Duodenal mucosa (tissue), 2 donors: ENCODE results near the gene OXTR.

Source experiments
- H3K27ac ChIP-seq: one replicate; pipeline ENCODE4 v1.7.0; 2013; ENCODE audit warnings: low read depth, low read length
- H3K27me3 ChIP-seq, 2 donors: one replicate each; pipeline ENCODE4 v1.7.0; 2013; ENCODE audit warnings: low read length in 2 of 2, control low read depth in 1 of 2; ENCODE audit not compliant: insufficient read depth in 2 of 2, control insufficient read depth in 1 of 2
- H3K36me3 ChIP-seq, 2 donors: one replicate each; pipeline ENCODE4 v1.7.0; 2013; ENCODE audit warnings: low read length in 2 of 2, control low read depth in 1 of 2; ENCODE audit not compliant: insufficient read depth in 2 of 2, control insufficient read depth in 1 of 2
- H3K4me1 ChIP-seq, 2 donors: one replicate each; pipeline ENCODE4 v1.7.0; 2013; ENCODE audit warnings: low read length in 2 of 2, control low read depth in 1 of 2; ENCODE audit not compliant: insufficient read depth in 2 of 2, control insufficient read depth in 1 of 2
- H3K4me3 ChIP-seq, 2 donors: one replicate each; pipeline ENCODE4 v1.7.0; 2013; ENCODE audit warnings: low read length in 2 of 2, low read depth in 1 of 2
- H3K9ac ChIP-seq, 2 donors: one replicate each; pipeline ENCODE4 v1.7.0; 2013; ENCODE audit warnings: low read length in 2 of 2, low read depth in 1 of 2
- H3K9me3 ChIP-seq, 2 donors: one replicate each; pipeline ENCODE4 v1.7.0; 2013; ENCODE audit warnings: low read length in 2 of 2, control low read depth in 1 of 2; ENCODE audit not compliant: control insufficient read depth in 1 of 2

The OXTR gene

DNA sequence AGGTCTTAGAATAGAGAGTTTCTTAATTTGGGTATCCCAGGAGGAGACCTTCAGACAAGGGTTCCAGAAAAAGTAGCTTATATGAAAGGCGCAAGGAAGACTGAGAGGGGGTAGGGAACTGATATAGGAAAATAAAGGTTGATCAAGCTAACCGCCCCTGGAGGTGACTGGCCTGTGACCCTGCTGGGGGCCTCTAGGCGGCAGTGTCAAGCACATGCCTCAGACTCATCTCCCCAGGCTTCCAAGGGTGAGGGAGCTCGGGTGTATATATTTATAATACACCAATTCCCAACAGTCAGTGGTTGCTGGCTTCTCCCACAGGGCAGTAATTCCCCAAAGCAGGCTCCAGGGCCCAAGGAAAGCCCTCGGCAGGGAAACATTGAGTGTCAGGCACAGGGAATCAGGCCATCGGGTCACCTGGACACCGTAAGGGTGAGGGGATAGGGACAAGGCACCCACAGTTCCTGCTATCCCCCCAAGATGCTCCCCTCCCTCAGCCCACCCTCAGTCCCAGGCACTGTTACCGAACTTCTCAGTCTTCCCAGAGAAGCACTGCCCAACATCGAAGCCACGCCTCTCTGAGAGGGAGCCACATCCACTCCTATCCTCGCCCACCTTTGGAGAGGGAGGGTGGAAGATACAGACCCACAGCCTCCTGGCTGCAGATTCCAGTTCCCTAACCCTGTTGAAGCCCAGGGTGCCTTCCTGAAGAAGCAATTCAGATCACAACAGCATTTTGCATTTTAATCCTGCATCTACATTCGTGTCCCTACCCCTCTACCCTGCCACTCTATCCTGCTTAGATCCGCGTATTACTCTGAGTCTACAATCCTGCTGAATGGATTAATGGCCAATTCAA lies 55.3 kb downstream of the OXTR start:
- H3K27ac ChIP-seq = no peak overlapping the region
- H3K4me1 ChIP-seq = no peaks in the 10 kb centered on the region
- H3K27me3 ChIP-seq = no peaks in the 10 kb centered on the region
- no peaks in the 10 kb centered on the region for H3K36me3 ChIP-seq
- H3K9ac ChIP-seq = no peak overlapping the region
- H3K9me3 ChIP-seq = no peaks in the 10 kb centered on the region
- H3K4me3 ChIP-seq = no peak overlapping the region

DNA sequence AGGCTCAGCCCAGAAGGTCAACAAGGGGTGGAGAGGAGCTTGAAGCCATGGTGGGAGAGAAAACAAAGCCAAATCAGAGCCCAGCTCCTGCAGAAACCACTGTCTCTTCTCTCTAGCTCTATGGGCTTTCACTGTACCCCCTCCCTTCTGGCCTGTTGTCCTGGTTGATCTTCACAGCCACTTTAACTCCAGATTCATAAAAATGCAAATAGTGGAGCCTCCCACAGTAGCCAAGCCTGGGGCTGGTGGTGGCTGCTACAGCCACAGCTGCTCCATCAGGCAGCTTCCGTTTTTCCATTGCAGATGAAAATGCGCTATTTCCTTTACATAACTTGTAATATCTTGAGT lies 56.5 kb downstream of the OXTR start:
- Histone ChIP-seq H3K36me3 (no peaks in the 10 kb centered on the region), H3K27ac (no peak overlapping the region), H3K27me3 (no peaks in the 10 kb centered on the region), H3K4me1 (no peaks in the 10 kb centered on the region), H3K4me3 (no peak overlapping the region), H3K9me3 (no peaks in the 10 kb centered on the region), H3K9ac (no peak overlapping the region)

DNA sequence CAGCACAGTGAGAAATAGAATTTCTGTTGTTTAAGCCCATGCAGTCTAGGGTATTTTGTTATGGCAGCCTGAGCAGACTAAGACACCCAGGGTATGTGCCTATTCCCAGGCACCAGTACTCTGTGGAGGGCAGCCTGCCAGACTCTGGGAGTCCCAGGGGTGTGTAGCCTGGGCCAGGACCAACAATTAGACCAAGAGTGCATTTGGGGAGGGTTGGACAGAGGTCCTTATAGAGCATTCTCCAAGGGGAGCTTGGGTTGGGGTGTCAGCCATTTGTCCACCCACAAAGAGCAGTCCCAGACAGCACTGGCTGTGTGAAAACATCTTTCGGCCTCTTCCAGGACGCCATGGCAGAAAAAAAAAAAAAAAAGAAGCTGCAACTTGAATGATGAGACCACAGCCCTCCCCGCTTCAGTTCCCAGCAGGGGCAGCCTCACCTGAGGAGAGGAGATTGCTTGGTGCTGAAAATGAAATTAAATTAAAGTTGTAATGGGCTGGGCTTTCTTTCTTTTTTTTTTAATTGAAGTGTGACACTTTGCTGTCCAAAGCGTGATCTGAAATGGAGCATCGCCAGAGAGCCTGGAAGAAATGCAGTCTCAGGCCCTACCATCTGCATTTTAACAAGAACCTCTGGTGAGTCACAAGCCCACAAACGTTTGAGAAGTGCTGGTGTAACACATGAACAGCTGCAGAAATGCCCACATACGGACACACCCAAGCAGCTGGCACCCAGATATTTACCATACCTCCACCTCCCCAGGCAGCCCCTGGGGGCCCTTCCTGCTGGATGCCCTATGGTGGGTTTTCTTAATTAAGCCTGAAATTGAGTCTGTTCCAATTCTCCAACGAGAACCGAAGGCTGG lies 57.1 kb downstream of the OXTR start:
- Histone ChIP-seq H3K9me3 (no peaks in the 10 kb centered on the region), H3K4me3 (no peak overlapping the region), H3K27ac (no peak overlapping the region), H3K36me3 (no peaks in the 10 kb centered on the region), H3K27me3 (no peaks in the 10 kb centered on the region), H3K9ac (no peak overlapping the region), H3K4me1 (no peaks in the 10 kb centered on the region)

DNA sequence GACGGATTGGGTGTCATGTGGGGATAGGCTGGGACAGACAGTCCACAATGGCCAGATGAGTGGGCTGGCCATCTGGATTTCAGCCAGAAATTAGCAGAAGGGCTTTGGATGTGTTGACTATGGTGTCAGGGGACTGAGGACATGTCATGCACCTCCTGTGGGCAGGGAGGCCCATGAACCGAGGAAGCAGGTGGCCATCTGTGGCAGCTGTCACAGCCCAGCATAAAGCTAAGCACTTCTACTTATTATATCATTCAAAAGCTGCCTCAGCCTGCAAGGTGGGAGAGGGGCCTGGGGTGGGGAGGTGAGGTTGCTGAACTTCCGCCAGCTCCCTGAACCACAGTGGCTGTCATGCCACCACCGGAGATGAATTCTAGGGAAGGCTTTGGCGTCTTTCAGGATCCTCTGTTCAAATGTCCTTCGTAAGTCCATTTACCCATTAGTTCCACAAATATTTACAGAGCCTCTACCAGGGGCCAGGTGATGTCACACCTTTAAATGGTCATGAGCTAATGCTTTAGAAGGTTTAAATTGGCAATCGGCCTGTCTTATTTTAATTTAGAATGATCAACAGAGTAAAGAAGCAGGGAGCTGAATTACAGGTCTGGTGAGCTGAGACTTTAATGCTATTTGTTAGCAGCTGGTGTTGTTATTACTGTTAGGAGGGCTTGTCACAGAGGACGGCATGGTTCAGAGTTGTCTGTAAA lies 59.5 kb downstream of the OXTR start:
- Histone ChIP-seq H3K27me3 (no peaks in the 10 kb centered on the region), H3K4me1 (no peaks in the 10 kb centered on the region), H3K36me3 (no peaks in the 10 kb centered on the region), H3K27ac (no peak overlapping the region), H3K9ac (no peak overlapping the region), H3K4me3 (no peak overlapping the region), H3K9me3 (peaks cover 0 to 3% of the 10 kb centered on the region in 2 donors)

DNA sequence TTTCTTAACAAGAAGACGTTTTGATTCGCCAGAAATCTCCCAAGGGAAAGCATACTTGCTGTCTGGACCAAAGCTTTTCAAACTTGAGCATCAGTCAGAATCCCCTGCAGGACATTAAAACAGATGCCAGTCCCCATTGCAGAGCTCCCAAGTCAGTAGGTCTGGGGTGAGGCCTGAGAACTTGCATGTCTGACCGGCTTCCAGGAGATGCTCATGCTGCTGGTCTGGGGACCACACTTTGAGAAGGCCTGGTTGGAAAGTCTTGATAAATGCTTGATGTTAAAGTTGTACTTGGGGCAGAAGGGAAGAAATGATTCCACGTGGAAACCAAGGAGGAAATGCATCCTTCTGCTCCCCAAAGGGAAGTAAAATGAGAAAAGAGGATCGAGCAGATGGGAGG lies 60.1 kb downstream of the OXTR start:
- Histone ChIP-seq H3K27me3 (no peaks in the 10 kb centered on the region), H3K4me3 (no peak overlapping the region), H3K27ac (no peak overlapping the region)

DNA sequence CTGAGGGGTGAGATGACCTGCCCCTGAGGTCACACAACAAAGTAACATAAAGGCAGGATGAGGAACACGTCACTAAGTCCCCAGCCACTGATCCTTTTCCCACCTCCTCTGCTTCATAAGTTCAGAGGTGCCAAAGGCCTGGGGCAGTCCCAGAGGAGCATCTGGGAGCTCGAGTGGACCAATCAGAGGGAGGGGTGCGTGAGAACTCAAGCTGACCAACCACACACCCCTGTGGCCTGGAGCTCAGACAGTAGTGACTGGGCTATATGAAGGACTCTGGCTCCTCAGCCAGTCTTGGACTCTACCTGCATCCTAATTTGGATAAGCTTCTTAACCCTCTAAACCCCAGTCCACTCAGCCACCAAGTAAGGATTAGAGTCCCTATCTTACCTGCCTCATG lies 63.8 kb downstream of the OXTR start:
- no peak overlapping the region for H3K27ac ChIP-seq
- H3K27me3 ChIP-seq = no peaks in the 10 kb centered on the region
- H3K36me3 ChIP-seq = no peaks in the 10 kb centered on the region
- H3K9ac ChIP-seq = no peak overlapping the region
- H3K4me1 ChIP-seq = no peaks in the 10 kb centered on the region
- H3K4me3 ChIP-seq = no peak overlapping the region
- peaks cover 0 to 3% of the 10 kb centered on the region in 2 donors for H3K9me3 ChIP-seq

More for the DNA sequence above, 60.1 kb downstream of the OXTR start:
- peaks cover 0 to 3% of the 10 kb centered on the region in 2 donors for H3K9me3 ChIP-seq
- no peak overlapping the region for H3K9ac ChIP-seq
- no peaks in the 10 kb centered on the region for H3K4me1 ChIP-seq
- H3K36me3 ChIP-seq = no peaks in the 10 kb centered on the region

DNA sequence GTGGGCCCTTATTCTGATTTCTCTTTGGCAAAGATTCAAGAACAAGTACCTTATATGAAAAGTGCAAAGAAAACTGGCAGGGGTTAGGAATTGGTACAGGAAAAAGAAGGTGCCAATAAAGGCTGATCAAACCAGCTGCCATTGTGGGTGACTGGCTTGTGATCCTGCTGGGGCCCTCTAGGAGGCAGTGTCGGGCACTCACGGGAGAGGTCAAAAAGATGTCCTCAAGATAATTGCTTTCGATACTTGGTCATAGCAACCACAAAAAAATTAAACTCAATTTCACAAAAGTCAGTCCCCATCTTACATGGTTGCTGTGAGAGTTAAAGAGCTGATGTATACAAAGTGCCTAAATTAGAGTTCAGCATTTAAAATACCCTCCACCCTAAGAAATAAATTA lies 66.9 kb downstream of the OXTR start:
- Histone ChIP-seq H3K9ac (no peak overlapping the region), H3K4me3 (no peak overlapping the region), H3K36me3 (no peaks in the 10 kb centered on the region), H3K27me3 (no peaks in the 10 kb centered on the region), H3K9me3 (peaks cover 0 to 3% of the 10 kb centered on the region in 2 donors), H3K4me1 (no peaks in the 10 kb centered on the region), H3K27ac (no peak overlapping the region)
